Mucosa of descending colon (tissue), 3 donors: ENCODE results near the gene IPO13. TPM values are rescaled to one million over a fixed set of nuclear protein-coding genes. Genes with fewer than 3 reads are reported as not detected.

Experiments used
- ATAC-seq: fragments of 200-7000 bp; cut with Tn5 transposase; one replicate; pipeline ENCODE4 v1.9.1; 2020; ENCODE audit warnings: mild to moderate bottlenecking, moderate library complexity
- DNase-seq, 3 donors: peaks; one replicate each; pipeline ENCODE4 v3.0.0-alpha.2; 2020
- H3K36me3 ChIP-seq: fragments of 200-600 bp; one replicate; pipeline ENCODE4 v1.8.0; 2021; ENCODE audit warnings: low read depth, mild to moderate bottlenecking
- H3K4me1 ChIP-seq: fragments of 200-600 bp; one replicate; pipeline ENCODE4 v1.8.0; 2021; ENCODE audit warnings: low read depth, mild to moderate bottlenecking
- H3K4me3 ChIP-seq: fragments of 200-600 bp; one replicate; pipeline ENCODE4 v1.8.0; 2021; ENCODE audit warnings: mild to moderate bottlenecking
- H3K9me3 ChIP-seq: fragments of 200-600 bp; one replicate; pipeline ENCODE4 v1.8.0; 2021; ENCODE audit warnings: mild to moderate bottlenecking
- intact Hi-C, 2 donors: fragments of 100-400 bp; cut with DNase I in 1 of 2; cut with micrococcal nuclease in 1 of 2; formaldehyde crosslinking; loops; one replicate each; pipeline versions ENCODE4 v1.11.0 to v1.11.1; 2022; cut with DNase I, micrococcal nuclease
- total RNA-seq, 3 donors: library from RNA; stranded (reverse); fragmentation: NEBNext Ultra II Directional in 2 of 3; extraction: Animal tissue kit (Norgen Biotek cat#: 25700) in 2 of 3; gene quantifications; one replicate each; pipeline versions ENCODE4 v1.2.1 to v1.2.4, GENCODE V29; 2021 to 2023
- TF ChIP-seq, protein P1 (sequence below): fragments of 200-600 bp; IDR thresholded peaks from one replicate; pipeline ENCODE4 v1.8.0; 2022; ENCODE audit warnings: antibody characterized with exemption, mild to moderate bottlenecking
- donor health status: DM: no; HTN: no; CAD: no; lungs with moderate emphysema.
- donor health status: DM: no; HTN: no; CAD: no.
- donor health status: DM: no; HTN: yes; CAD: no.

The IPO13 gene
- total RNA-seq, 3 donors from 2014 or later: 21.5 to 32.6 (median 22.3) TPM

DNA sequence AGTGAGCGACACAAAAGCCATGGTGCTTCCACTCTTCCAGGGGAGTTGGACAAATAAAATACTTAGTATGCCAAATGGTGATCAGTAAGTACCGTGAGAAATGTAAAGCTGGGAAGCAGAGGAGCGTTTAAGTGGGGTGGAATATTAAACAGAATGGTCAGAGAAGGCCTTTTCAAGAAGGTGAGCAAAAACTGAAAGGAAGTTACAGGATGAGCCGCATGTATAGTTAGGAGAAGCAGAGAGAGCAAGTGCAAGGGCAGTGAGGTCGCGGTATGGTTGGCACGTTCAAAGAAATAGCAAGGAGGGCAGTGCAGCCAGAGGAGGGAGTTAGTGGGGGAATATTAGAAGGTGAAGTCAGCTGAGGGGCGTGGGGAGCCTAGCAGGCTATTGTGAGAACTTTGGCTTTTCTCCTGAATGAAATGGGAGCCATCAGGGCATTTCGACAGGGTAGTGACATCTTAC is 27.3 kb downstream of the IPO13 start:
- H3K9me3 ChIP-seq: no peaks in the 10 kb centered on the region
- no peaks in the 10 kb centered on the region for H3K36me3 ChIP-seq
- TF ChIP-seq, protein P1, sequence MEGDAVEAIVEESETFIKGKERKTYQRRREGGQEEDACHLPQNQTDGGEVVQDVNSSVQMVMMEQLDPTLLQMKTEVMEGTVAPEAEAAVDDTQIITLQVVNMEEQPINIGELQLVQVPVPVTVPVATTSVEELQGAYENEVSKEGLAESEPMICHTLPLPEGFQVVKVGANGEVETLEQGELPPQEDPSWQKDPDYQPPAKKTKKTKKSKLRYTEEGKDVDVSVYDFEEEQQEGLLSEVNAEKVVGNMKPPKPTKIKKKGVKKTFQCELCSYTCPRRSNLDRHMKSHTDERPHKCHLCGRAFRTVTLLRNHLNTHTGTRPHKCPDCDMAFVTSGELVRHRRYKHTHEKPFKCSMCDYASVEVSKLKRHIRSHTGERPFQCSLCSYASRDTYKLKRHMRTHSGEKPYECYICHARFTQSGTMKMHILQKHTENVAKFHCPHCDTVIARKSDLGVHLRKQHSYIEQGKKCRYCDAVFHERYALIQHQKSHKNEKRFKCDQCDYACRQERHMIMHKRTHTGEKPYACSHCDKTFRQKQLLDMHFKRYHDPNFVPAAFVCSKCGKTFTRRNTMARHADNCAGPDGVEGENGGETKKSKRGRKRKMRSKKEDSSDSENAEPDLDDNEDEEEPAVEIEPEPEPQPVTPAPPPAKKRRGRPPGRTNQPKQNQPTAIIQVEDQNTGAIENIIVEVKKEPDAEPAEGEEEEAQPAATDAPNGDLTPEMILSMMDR: no peak
- no peak for ATAC-seq
- intact Hi-C loops: no loop called here
- peaks cover 46% of the 10 kb centered on the region for H3K4me1 ChIP-seq
- peak overlapping the region; percentile 93 for H3K4me3 ChIP-seq
- DNase-seq: no peak

DNA sequence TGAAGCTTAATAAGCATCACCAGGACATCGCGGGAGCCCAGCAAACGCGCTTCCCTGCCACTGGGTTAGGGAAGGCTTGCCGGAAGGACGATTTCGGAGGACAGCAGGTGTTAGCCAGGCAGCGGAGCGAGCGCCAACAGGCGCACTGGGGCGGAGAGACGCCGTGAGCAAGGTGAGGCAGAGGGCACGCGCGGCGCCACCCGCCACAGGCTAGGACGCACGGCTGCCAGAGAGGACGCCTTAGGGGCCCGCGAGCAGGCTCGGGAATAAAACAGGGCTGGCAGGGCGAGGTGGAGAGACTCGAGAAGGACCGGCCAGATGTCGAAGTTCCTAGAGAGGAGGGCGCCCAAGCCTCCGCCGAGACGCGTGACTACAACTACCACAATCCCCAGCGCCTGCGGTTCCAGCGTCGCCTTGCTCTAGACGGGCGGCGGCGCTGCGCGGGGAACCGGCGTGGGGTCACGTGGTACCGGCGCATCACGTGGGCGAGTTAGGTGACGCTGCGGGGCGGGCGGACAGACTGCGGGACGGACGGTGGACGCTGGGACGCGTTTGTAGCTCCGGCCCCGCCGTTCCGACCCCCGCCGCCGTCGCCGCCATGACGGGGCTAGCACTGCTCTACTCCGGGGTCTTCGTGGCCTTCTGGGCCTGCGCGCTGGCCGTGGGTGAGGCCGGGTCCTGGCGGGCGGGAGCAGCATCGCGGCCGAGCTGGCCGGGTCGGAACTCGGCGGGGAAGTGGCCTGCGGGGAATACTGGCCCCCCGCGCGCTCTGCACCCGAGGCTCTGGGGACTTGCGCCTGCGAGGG is 27.9 kb downstream of the IPO13 start, which contains the start of gene ATP6V0B:
Gene ATP6V0B, plus strand, starts transcription at position 518 of the 806 bp plus-strand sequence. Its CDS starts 81 bp downstream, at position 599.
- Histone ChIP-seq H3K4me3 (peak within 1 kb of the TSS; percentile 93), H3K9me3 (no peaks in the 10 kb centered on the region), H3K4me1 (peaks cover 46% of the 10 kb centered on the region), H3K36me3 (no peaks in the 10 kb centered on the region)
- ATAC-seq (peak; percentile 86), DNase-seq (peak; percentile 98)
- intact Hi-C loops: no loop called here
- TF ChIP-seq, protein P1: no peak

DNA sequence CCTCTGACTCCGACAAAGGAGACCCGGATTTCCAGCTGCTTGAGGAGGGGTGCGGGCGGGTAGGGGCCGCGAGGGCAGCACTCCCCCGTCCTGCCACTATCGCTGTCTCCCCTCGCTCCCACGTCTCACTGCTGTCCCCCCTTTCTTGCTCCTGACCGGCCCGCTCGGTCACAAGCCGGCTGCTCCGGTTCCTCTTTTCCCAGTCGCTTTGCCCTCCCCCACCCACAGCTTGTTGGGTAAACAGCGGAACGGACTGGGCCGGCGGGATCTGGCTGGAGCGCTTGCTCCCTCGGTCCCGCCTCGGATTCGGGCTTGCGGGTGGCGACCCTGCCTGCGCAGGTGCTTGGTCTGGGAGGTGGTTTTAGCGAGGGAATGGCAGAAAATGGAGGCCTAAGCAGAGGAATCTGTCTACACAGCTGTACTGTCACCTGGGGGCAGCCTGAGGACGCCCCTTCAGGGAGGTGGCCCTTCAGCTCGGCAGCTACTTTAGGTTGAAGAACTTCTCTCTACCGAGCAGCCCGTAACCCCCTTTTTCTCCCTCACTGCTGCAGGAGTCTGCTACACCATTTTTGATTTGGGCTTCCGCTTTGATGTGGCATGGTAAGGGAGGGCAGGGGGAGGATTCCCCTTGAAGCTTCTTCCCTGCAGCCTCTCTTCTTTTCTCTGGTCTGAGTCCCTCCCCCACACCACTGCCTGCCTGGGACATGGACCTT is 28.7 kb downstream of the IPO13 start:
- intact Hi-C loops: no loop called here
- Histone ChIP-seq H3K4me3 (peak overlapping the region; percentile 93), H3K4me1 (peaks cover 52% of the 10 kb centered on the region), H3K9me3 (no peaks in the 10 kb centered on the region), H3K36me3 (no peaks in the 10 kb centered on the region)
- DNase-seq: peak; percentile 78 to 86 (median 80)
- TF ChIP-seq, protein P1: no peak
- peak; percentile 46 for ATAC-seq

DNA sequence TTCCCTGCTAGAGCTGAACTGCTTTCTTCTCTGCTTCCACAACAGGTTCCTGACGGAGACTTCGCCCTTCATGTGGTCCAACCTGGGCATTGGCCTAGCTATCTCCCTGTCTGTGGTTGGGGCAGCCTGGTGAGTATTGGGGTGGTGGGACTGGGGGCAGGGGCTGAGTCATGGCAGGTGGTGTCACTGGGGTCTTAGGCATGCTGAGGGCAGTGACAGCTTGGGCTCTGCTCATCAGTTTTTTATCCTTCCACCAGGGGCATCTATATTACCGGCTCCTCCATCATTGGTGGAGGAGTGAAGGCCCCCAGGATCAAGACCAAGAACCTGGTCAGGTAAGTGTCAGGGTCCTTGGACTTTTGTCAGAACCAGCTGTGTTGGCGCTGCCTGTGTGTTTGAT is 29.3 kb downstream of the IPO13 start:
- no peaks in the 10 kb centered on the region for H3K36me3 ChIP-seq
- no peak for ATAC-seq
- intact Hi-C loops: no loop called here
- H3K9me3 ChIP-seq: no peaks in the 10 kb centered on the region
- peaks cover 52% of the 10 kb centered on the region for H3K4me1 ChIP-seq
- TF ChIP-seq, protein P1: no peak
- H3K4me3 ChIP-seq: no peak overlapping the region
- no peak for DNase-seq

DNA sequence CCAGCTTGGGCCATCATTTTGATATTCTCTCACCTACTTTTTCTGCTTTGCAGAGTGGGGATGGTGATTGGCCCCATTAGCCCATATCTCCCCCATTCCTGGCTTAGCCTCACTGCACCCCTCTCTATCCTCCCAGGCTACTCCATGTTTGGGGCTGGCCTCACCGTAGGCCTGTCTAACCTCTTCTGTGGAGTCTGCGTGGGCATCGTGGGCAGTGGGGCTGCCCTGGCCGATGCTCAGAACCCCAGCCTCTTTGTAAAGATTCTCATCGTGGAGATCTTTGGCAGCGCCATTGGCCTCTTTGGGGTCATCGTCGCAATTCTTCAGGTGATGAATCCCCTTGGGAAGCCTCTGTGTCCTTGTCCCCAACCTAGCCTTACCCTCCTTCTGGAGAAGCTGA is 30.1 kb downstream of the IPO13 start:
- H3K4me3 ChIP-seq: no peak overlapping the region

More for the DNA sequence above, 30.1 kb downstream of the IPO13 start:
- DNase-seq: no peak
- no peak for ATAC-seq
- H3K36me3 ChIP-seq: no peaks in the 10 kb centered on the region
- H3K9me3 ChIP-seq: no peaks in the 10 kb centered on the region
- TF ChIP-seq, protein P1: no peak
- intact Hi-C loops: no loop called here
- H3K4me1 ChIP-seq: peaks cover 56% of the 10 kb centered on the region
